Breast epithelium (tissue), 3 donors: Measurements from ENCODE around the gene TMEM100.

Experiments
- CTCF ChIP-seq, 3 donors: fragments of 450-650 bp; IDR thresholded peaks; one replicate each; pipeline ENCODE4 v1.5.1; 2016 to 2017; ENCODE audit warnings: antibody characterized with exemption in 3 of 3, mild to moderate bottlenecking in 3 of 3, moderate library complexity in 3 of 3
- POLR2A ChIP-seq: fragments of 450-650 bp; IDR thresholded peaks from one replicate; pipeline ENCODE4 v1.6.1; 2016; ENCODE audit warnings: antibody characterized with exemption, mild to moderate bottlenecking, moderate library complexity
- POLR2AphosphoS5 ChIP-seq, 3 donors: sonication (generic); formaldehyde crosslinking; IDR thresholded peaks; one replicate each; pipeline ENCODE4 v1.6.1; 2017; ENCODE audit warnings: antibody characterized with exemption in 3 of 3

GRCh38 chr17:55723488-55723848, 804 bp upstream of the TMEM100 start:
- TF ChIP-seq CTCF (IDR thresholded peaks at IDR 0.05) (no peak), POLR2A (no peak), POLR2AphosphoS5 (IDR thresholded peaks at IDR 0.05) (no peak)
